ENCODE results near the gene CRTAC1. TPM values are rescaled to one million over a fixed set of nuclear protein-coding genes. Genes with fewer than 3 reads are reported as not detected.

The CRTAC1 gene
- total RNA-seq, 4 donors from 2014 or later = 17.5 to 35.1 (median 22.9) TPM

GRCh38 chr10:97922022-97922758 lies 108.2 kb downstream of the CRTAC1 start:
- DNase-seq (ENCODE audit: low spot score in 2 of 2) = no peak
- Histone ChIP-seq H3K27ac (no peak overlapping the region), H3K4me1 (peaks cover 0 to 15% (median 0%) of the 10 kb centered on the region in 4 donors), H3K4me3 (no peak overlapping the region), H3K9me3 (no peaks in the 10 kb centered on the region), H3K27me3 (no peaks in the 10 kb centered on the region), H3K36me3 (no peaks in the 10 kb centered on the region)
- TF ChIP-seq EP300 (IDR thresholded peaks at IDR 0.05) = no peak
- TF ChIP-seq POLR2A (IDR thresholded peaks at IDR 0.05) = no peak
- no peak for TF ChIP-seq CTCF (IDR thresholded peaks at IDR 0.05)
- WGBS, 2 donors = 63 to 66% methylated on average over 11 to 12 of the region's 12 CpGs

GRCh38 chr10:97921581-97922021 lies 108.8 kb downstream of the CRTAC1 start:
- DNase-seq (ENCODE audit: low spot score in 2 of 2) = no peak
- H3K9me3 ChIP-seq = no peaks in the 10 kb centered on the region
- peaks cover 0 to 20% (median 0%) of the 10 kb centered on the region in 4 donors for H3K4me1 ChIP-seq
- TF ChIP-seq EP300 (IDR thresholded peaks at IDR 0.05) = no peak
- TF ChIP-seq CTCF (IDR thresholded peaks at IDR 0.05) = no peak
- no peak for TF ChIP-seq POLR2A (IDR thresholded peaks at IDR 0.05)
- 28 to 30% methylated on average over 4 of the region's 4 CpGs for WGBS, 2 donors
- H3K4me3 ChIP-seq = no peak overlapping the region
- no peaks in the 10 kb centered on the region for H3K27me3 ChIP-seq
- no peak overlapping the region for H3K27ac ChIP-seq
- H3K36me3 ChIP-seq = no peaks in the 10 kb centered on the region

- peaks cover 0 to 28% (median 0%) of the 10 kb centered on the region in 4 donors for H3K4me1 ChIP-seq
- 53 to 57% methylated on average over 4 of the region's 4 CpGs for WGBS, 2 donors
- no peak overlapping the region for H3K4me3 ChIP-seq
- TF ChIP-seq POLR2A (IDR thresholded peaks at IDR 0.05) (no peak), EP300 (IDR thresholded peaks at IDR 0.05) (no peak), CTCF (IDR thresholded peaks at IDR 0.05) (no peak)
- H3K36me3 ChIP-seq = no peaks in the 10 kb centered on the region
- no peaks in the 10 kb centered on the region for H3K9me3 ChIP-seq
- no peak overlapping the region for H3K27ac ChIP-seq
- no peak for DNase-seq (ENCODE audit: low spot score in 2 of 2)
- no peaks in the 10 kb centered on the region for H3K27me3 ChIP-seq
Measured at GRCh38 chr10:97920865-97921264, 109.6 kb downstream of the CRTAC1 start.

DNA sequence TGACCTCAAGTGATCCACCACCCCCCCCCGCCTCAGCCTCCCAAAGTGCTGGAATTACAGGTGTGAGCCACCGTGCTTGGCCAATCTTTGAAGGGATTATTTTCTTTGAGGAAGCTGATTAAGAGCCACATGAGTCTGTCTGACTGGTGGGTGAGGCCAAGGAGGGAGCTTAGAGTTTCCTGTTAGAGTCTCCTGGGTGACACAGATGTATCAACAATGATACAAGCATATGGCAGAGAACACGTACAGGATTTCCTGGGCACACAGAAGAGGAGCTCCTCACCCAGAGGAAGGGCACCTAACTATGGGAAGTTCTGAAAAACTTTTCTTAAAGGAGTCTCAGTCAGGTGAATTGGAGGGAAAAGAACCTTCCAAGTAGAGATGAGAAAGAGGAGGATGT lies 111.4 kb downstream of the CRTAC1 start:
- H3K4me1 ChIP-seq = peaks cover 0 to 43% (median 5%) of the 10 kb centered on the region in 4 donors
- H3K27me3 ChIP-seq = no peaks in the 10 kb centered on the region
- DNase-seq (ENCODE audit: low spot score in 2 of 2) = no peak
- 76 to 79% methylated on average over 3 of the region's 3 CpGs for WGBS, 2 donors
- no peaks in the 10 kb centered on the region for H3K36me3 ChIP-seq
- no peak overlapping the region for H3K27ac ChIP-seq
- no peak overlapping the region for H3K4me3 ChIP-seq
- no peak for TF ChIP-seq POLR2A (IDR thresholded peaks at IDR 0.05)
- no peak for TF ChIP-seq EP300 (IDR thresholded peaks at IDR 0.05)
- TF ChIP-seq CTCF (IDR thresholded peaks at IDR 0.05) = no peak
- H3K9me3 ChIP-seq = no peaks in the 10 kb centered on the region

- 28% methylated on average over 4 of the region's 4 CpGs for WGBS, 2 donors
- H3K27ac ChIP-seq = peak overlapping the region in 3 of 4 donors; percentile 9 to 72 (median 47)
Measured at GRCh38 chr10:97916586-97916985, 113.8 kb downstream of the CRTAC1 start.

More at GRCh38 chr10:97916586-97916985, 113.8 kb downstream of the CRTAC1 start:
- TF ChIP-seq EP300 (IDR thresholded peaks at IDR 0.05) = peak in 1 of 2 donors; percentile 64
- no peak for TF ChIP-seq POLR2A (IDR thresholded peaks at IDR 0.05)
- TF ChIP-seq CTCF (IDR thresholded peaks at IDR 0.05) = no peak
- Histone ChIP-seq H3K27me3 (no peaks in the 10 kb centered on the region), H3K36me3 (no peaks in the 10 kb centered on the region), H3K4me3 (no peak overlapping the region), H3K9me3 (no peaks in the 10 kb centered on the region), H3K4me1 (peaks cover 0 to 39% (median 5%) of the 10 kb centered on the region in 4 donors)
- peak in 1 of 2 donors; percentile 44 for DNase-seq (ENCODE audit: low spot score in 2 of 2)
